Measurements from ENCODE around the gene SEL1L3.

- no peak for TF ChIP-seq POLR2A (IDR thresholded peaks at IDR 0.05)
- TF ChIP-seq CTCF (IDR thresholded peaks at IDR 0.05), result no peak
Observed at GRCh38 chr4:25904748-25905082, 41.9 kb upstream of the SEL1L3 start.
